Endothelial cell (in vitro differentiated cells): ENCODE data around the gene SYTL1. TPM values are rescaled to one million over a fixed set of nuclear protein-coding genes. Genes with fewer than 3 reads are reported as not detected.

Experiments
- DNase-seq: peaks from one replicate; pipeline ENCODE4 v3.0.0; 2021; ENCODE audit warnings: low spot score
- H3K27ac Mint-ChIP-seq: one replicate; pipeline ENCODE4 v1.8.0; 2021; ENCODE audit warnings: mixed read lengths, inconsistent platforms; ENCODE audit not compliant: unreplicated experiment
- H3K27me3 Mint-ChIP-seq: one replicate; pipeline ENCODE4 v1.8.0; 2021; ENCODE audit warnings: mild to moderate bottlenecking, moderate library complexity, mixed read lengths, inconsistent platforms; ENCODE audit not compliant: unreplicated experiment
- H3K36me3 Mint-ChIP-seq: one replicate; pipeline ENCODE4 v1.8.0; 2021; ENCODE audit warnings: mild to moderate bottlenecking, low read depth, mixed read lengths, inconsistent platforms; ENCODE audit not compliant: unreplicated experiment
- H3K4me1 Mint-ChIP-seq: one replicate; pipeline ENCODE4 v1.8.0; 2021; ENCODE audit warnings: mild to moderate bottlenecking, mixed read lengths, inconsistent platforms; ENCODE audit not compliant: unreplicated experiment
- H3K4me3 Mint-ChIP-seq: one replicate; pipeline ENCODE4 v1.8.0; 2021; ENCODE audit warnings: mild to moderate bottlenecking, mixed read lengths, inconsistent platforms; ENCODE audit not compliant: unreplicated experiment
- H3K9me3 Mint-ChIP-seq: one replicate; pipeline ENCODE4 v1.8.0; 2021; ENCODE audit warnings: mixed read lengths, inconsistent platforms; ENCODE audit not compliant: unreplicated experiment
- total RNA-seq: library from RNA; stranded (reverse); fragmentation: NEBNext Ultra II Directional; extraction: Animal tissue kit (Norgen Biotek cat#: 25700); gene quantifications from one replicate; pipeline ENCODE4 v1.2.1, GENCODE V29; 2021; ENCODE audit not compliant: unreplicated experiment
- TF ChIP-seq, protein P1 (sequence below): fragments of 200-600 bp; sonication (generic); IDR thresholded peaks from one replicate; pipeline ENCODE4 v1.5.0; 2021; ENCODE audit warnings: antibody characterized with exemption; ENCODE audit not compliant: unreplicated experiment

SYTL1 gene
- total RNA-seq, 1 donor from 2014 or later: 1.3 TPM

- Mint-ChIP-seq H3K36me3 (peaks cover 13% of the 10 kb centered on the region), H3K27me3 (peaks cover 16% of the 10 kb centered on the region)
Observed at GRCh38 chr1:27364696-27365371, 23.0 kb downstream of the SYTL1 start.

DNA sequence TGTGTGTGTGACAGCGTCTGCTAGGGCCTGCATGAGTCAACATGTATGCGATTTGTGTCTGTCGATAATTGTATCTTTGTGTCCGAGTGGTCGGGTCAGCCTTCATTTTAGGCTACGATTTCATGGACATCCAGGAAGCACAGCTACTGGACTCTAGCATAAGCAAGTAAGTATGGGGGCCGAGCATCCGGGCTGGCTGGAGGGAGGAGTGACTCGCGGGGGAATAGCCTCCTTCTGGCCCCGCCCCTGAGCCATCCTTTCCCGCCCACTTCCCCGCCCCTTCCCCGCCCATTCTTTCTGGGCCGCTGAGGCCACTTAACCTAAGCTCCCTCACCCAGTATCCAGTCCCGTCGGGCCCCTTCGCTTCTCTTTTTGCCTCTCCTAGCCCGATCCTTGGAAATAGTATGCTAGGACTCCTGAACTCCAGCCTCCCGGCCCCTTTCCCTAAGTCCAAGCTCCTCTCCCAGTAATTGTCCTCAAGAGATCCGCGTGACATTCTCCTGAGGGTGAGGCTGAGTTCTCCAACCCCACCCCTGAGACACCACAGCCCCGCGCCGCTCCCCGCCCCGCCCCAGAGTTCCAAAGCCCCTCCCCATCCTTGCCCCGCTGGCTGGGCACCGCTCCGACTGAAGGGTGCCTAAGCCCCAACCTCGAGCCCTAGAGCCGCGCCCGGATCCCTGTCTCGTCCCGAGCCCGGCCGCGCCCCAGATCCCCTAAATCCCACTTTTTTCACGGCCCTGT is 23.7 kb downstream of the SYTL1 start:
- Mint-ChIP-seq H3K4me1 (peaks cover 24% of the 10 kb centered on the region), H3K9me3 (no peaks in the 10 kb centered on the region), H3K27me3 (peaks cover 14% of the 10 kb centered on the region), H3K4me3 (peak overlapping the region; percentile 91), H3K27ac (peak overlapping the region; percentile 42), H3K36me3 (peaks cover 13% of the 10 kb centered on the region)
- TF ChIP-seq, protein P1, sequence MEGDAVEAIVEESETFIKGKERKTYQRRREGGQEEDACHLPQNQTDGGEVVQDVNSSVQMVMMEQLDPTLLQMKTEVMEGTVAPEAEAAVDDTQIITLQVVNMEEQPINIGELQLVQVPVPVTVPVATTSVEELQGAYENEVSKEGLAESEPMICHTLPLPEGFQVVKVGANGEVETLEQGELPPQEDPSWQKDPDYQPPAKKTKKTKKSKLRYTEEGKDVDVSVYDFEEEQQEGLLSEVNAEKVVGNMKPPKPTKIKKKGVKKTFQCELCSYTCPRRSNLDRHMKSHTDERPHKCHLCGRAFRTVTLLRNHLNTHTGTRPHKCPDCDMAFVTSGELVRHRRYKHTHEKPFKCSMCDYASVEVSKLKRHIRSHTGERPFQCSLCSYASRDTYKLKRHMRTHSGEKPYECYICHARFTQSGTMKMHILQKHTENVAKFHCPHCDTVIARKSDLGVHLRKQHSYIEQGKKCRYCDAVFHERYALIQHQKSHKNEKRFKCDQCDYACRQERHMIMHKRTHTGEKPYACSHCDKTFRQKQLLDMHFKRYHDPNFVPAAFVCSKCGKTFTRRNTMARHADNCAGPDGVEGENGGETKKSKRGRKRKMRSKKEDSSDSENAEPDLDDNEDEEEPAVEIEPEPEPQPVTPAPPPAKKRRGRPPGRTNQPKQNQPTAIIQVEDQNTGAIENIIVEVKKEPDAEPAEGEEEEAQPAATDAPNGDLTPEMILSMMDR: no peak
- peak; percentile 84 for DNase-seq

More at GRCh38 chr1:27364696-27365371, 23.0 kb downstream of the SYTL1 start:
- TF ChIP-seq, protein P1: no peak
- no peaks in the 10 kb centered on the region for H3K9me3 Mint-ChIP-seq
- no peak for DNase-seq
- H3K4me1 Mint-ChIP-seq: peaks cover 27% of the 10 kb centered on the region
- peak overlapping the region; percentile 91 for H3K4me3 Mint-ChIP-seq
- H3K27ac Mint-ChIP-seq: no peak overlapping the region

DNA sequence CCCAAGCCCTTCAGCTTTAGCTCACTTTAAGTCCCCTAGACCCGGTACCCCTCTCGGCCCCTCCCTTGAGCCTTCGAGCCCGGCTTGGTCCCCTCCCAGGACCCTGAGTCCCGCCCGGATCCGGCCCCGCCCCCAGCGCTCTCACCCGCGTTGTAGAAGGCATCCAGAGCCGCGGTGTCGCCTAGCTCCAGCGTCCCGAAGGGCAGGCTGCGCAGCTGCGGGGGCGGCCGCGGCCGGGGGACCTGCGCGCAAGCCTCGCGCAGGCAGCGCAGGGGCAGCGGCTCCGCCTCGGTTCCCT is 24.2 kb downstream of the SYTL1 start:
- Mint-ChIP-seq H3K9me3 (no peaks in the 10 kb centered on the region), H3K4me1 (peaks cover 24% of the 10 kb centered on the region), H3K27ac (peak overlapping the region; percentile 42), H3K27me3 (peaks cover 14% of the 10 kb centered on the region), H3K36me3 (peaks cover 13% of the 10 kb centered on the region), H3K4me3 (peak overlapping the region; percentile 91)
- TF ChIP-seq, protein P1: no peak
- peak; percentile 75 for DNase-seq

- Mint-ChIP-seq H3K36me3 (peaks cover 13% of the 10 kb centered on the region), H3K27me3 (peaks cover 14% of the 10 kb centered on the region), H3K27ac (peak within 1 kb of the TSS; percentile 42), H3K9me3 (no peaks in the 10 kb centered on the region), H3K4me1 (peaks cover 24% of the 10 kb centered on the region), H3K4me3 (peak within 1 kb of the TSS; percentile 91)
- TF ChIP-seq, protein P1: no peak
- peak; percentile 79 for DNase-seq
Observed at GRCh38 chr1:27366411-27367159, 24.8 kb downstream of the SYTL1 start, which contains the start of gene MAP3K6. Gene MAP3K6, minus strand, starts transcription at chr1:27366961. Its CDS starts 364 bp downstream, at chr1:27366597.
